Vagina (tissue), 2 donors: ENCODE results near the gene FUT6.

Experiments used
- POLR2A ChIP-seq, 2 donors: fragments of 450-650 bp; IDR thresholded peaks; one replicate each; pipeline ENCODE4 v1.6.1; 2017; ENCODE audit warnings: antibody characterized with exemption in 2 of 2, mild to moderate bottlenecking in 2 of 2, moderate library complexity in 2 of 2
- TF ChIP-seq, protein P1 (sequence below), 3 experiments: fragments of 450-650 bp in 2 of 3; fragments of 200-600 bp in 1 of 3; sonication (generic) in 1 of 3; IDR thresholded peaks; one replicate each; pipeline ENCODE4 v1.5.1; 2017 to 2019; ENCODE audit warnings: antibody characterized with exemption in 3 of 3, mild to moderate bottlenecking in 2 of 3, moderate library complexity in 2 of 3

DNA sequence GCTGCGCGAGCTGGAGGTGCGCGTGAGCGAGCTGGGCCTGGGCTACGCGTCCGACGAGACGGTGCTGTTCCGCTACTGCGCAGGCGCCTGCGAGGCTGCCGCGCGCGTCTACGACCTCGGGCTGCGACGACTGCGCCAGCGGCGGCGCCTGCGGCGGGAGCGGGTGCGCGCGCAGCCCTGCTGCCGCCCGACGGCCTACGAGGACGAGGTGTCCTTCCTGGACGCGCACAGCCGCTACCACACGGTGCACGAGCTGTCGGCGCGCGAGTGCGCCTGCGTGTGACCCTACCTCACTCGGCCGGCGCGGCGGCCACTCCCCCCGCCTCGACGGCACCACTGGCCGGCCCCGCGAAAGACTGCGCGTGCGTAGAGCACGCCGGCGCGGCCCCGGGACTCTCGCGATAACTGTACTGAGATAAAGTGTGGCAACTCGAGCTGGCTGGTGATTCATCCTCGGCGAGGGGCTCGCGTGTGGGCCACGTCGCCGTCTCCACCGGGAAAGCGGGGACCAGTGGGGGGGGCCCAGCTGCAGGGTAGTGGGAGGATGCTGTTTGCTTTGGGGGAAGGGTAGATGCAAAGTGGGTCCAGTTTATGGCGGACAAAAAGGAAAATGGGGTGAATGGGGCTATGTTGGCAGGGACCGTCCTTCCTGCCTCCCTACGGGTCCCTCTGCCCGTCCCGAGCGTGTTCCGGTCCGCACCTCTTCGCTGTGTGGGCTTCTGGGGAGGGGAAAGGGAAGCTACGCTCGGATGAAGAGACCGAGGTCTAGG, 11.4 kb downstream of the FUT6 start:
- peak in 1 of 2 donors; percentile 65 for TF ChIP-seq POLR2A (IDR thresholded peaks at IDR 0.05)
- TF ChIP-seq, protein P1, sequence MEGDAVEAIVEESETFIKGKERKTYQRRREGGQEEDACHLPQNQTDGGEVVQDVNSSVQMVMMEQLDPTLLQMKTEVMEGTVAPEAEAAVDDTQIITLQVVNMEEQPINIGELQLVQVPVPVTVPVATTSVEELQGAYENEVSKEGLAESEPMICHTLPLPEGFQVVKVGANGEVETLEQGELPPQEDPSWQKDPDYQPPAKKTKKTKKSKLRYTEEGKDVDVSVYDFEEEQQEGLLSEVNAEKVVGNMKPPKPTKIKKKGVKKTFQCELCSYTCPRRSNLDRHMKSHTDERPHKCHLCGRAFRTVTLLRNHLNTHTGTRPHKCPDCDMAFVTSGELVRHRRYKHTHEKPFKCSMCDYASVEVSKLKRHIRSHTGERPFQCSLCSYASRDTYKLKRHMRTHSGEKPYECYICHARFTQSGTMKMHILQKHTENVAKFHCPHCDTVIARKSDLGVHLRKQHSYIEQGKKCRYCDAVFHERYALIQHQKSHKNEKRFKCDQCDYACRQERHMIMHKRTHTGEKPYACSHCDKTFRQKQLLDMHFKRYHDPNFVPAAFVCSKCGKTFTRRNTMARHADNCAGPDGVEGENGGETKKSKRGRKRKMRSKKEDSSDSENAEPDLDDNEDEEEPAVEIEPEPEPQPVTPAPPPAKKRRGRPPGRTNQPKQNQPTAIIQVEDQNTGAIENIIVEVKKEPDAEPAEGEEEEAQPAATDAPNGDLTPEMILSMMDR (IDR thresholded peaks at IDR 0.05), result no peak
